ENCODE data around the gene PITX1.

GRCh38 chr5:134997015-134997414 lies 37.0 kb downstream of the PITX1 start:
- TF ChIP-seq YY1 (IDR thresholded peaks at IDR 0.05; ENCODE audit: insufficient read depth, insufficient read length): no peak
- no peak for TF ChIP-seq SUZ12 (IDR thresholded peaks at IDR 0.05; ENCODE audit: extremely low read depth, insufficient read depth, insufficient read length)
- TF ChIP-seq ZNF274 (IDR thresholded peaks at IDR 0.05; ENCODE audit: low read depth, low read length): no peak
